GM12801 (cell line): ENCODE data around the gene SNX30.

Experiments
- TF ChIP-seq, protein P1 (sequence below): IDR thresholded peaks from one replicate; pipeline ENCODE4 v1.5.1; 2011; ENCODE audit warnings: control low read depth; ENCODE audit not compliant: insufficient read length; ENCODE audit errors: extremely low read depth

The SNX30 gene

DNA sequence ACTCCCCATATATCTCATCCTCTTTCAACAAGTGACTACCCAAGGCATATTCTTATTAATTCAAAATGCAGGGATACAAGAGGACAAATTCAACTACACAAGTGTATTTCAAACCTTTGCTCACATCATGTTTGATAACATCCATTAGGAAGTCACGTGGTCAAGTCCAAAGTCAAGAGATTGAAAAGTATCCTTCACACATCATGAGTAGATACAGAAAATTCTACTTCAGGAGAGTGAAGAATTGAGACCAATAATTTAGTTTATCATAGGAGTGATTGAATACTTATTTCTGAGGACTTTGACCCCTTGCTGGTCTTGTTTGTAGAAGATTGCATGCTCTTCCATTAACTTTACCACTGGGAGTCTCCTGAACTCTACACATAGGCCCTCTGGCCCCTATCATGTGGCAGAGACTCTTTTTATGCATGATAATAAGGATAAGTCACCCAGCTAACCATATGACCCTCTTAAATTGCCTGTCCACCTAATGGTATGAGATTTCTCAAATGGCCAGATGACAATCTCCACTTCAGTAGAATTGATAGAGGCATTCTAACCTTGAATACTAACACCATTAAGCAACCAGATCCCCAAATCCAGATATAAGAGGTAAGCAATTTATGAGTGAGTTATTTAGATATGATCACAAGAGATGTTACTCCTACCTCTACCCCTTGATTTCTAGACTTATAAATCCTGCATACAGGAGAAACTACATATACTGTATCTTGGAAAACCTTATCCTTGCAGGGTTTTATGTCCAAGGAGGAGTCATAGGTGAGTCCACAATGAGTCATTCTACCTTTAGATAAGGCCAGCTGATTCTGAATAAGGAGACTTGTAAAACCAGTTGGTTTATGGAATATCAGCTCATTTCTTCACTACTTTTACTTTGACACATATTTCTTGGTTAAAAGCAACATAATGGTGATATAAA is 166.8 kb downstream of the SNX30 start:
- TF ChIP-seq, protein P1, sequence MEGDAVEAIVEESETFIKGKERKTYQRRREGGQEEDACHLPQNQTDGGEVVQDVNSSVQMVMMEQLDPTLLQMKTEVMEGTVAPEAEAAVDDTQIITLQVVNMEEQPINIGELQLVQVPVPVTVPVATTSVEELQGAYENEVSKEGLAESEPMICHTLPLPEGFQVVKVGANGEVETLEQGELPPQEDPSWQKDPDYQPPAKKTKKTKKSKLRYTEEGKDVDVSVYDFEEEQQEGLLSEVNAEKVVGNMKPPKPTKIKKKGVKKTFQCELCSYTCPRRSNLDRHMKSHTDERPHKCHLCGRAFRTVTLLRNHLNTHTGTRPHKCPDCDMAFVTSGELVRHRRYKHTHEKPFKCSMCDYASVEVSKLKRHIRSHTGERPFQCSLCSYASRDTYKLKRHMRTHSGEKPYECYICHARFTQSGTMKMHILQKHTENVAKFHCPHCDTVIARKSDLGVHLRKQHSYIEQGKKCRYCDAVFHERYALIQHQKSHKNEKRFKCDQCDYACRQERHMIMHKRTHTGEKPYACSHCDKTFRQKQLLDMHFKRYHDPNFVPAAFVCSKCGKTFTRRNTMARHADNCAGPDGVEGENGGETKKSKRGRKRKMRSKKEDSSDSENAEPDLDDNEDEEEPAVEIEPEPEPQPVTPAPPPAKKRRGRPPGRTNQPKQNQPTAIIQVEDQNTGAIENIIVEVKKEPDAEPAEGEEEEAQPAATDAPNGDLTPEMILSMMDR: no peak

DNA sequence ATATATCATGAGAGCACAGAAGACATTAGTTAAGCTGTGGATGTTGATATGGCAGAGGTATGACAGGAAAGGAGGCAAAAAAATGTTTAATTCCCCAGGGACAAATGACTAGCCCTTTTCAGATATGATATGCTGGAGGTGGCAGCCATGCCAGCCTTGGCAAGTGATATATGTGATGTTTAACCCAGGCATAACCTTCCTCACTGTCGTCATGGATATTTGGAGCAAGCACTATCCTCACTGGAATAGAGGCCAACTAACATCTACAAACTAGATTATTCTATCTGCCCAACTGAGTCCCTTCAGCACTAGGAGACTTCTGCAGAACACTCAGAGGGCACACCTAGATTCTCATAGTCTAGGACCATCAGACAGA is 167.4 kb downstream of the SNX30 start:
- TF ChIP-seq, protein P1: no peak

DNA sequence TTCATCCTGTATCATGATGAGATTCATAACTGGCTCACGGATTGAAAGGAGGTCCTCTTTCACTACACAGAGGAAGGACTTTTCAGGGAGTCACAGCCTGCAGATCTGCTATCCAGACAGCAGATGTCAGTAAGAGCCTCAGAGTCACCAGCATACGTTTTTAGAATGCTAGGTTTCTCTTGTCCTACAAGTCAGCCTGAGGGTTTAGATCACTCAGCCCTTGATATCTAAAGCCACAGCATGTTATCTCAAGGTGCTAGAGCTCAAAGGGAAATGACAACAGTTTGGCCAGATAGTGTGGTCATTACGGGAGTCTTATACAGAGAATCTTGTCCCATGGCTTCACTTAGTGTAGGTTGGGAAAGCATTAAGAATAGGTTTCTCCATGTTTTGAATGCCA is 171.0 kb downstream of the SNX30 start:
- TF ChIP-seq, protein P1: no peak
